K562 (cell line): ENCODE measurements around the gene REXO2. TPM values are rescaled to one million over a fixed set of nuclear protein-coding genes. Genes with fewer than 3 reads are reported as not detected.
A peak's percentile ranks its signal among the peaks of the same experiment; 100 is the strongest.

ENCODE experiments used
- ATF7 ChIP-seq: fragments of 450-650 bp; IDR thresholded peaks from 2 replicates; pipeline ENCODE4 v1.7.1; 2014; ENCODE audit warnings: mild to moderate bottlenecking, moderate library complexity
- BDP1 ChIP-seq: IDR thresholded peaks from 3 replicates; pipeline ENCODE4 v1.6.1; 2011; ENCODE audit not compliant: insufficient read length, insufficient read depth
- BHLHE40 ChIP-seq: IDR thresholded peaks from 2 replicates; pipeline ENCODE4 v1.6.1; 2011; ENCODE audit warnings: low read length, improper control_type of control experiment
- E2F4 ChIP-seq: sonication (generic); formaldehyde crosslinking; IDR thresholded peaks from 2 replicates; pipeline ENCODE4 v1.8.0; 2022; ENCODE audit warnings: mild to moderate bottlenecking, low read depth, missing genetic modification reagents
- EGR1 ChIP-seq: fragments of 450-650 bp; conservative IDR thresholded peaks from 2 replicates; pipeline ENCODE4 v1.6.1; 2017; ENCODE audit warnings: mild to moderate bottlenecking
- EWSR1 ChIP-seq: fragments of 450-650 bp; IDR thresholded peaks from 2 replicates; pipeline ENCODE4 v1.6.1; 2018; ENCODE audit warnings: borderline replicate concordance, mild to moderate bottlenecking, low read depth, moderate library complexity; ENCODE audit not compliant: partially characterized antibody
- HDAC1 ChIP-seq, 2 experiments: fragments of 450-650 bp; IDR thresholded peaks; 2 replicates each; pipeline ENCODE4 v1.6.1; 2016 to 2017; ENCODE audit warnings: inconsistent platforms in 1 of 2, mild to moderate bottlenecking in 1 of 2, moderate library complexity in 1 of 2
- HNRNPH1 ChIP-seq: fragments of 200-400 bp; formaldehyde crosslinking; optimal IDR thresholded peaks from 2 replicates; pipeline ENCODE3; 2017; ENCODE audit warnings: low read depth, mild to moderate bottlenecking, low read length, moderate library complexity
- KAT8 ChIP-seq: fragments of 450-650 bp; IDR thresholded peaks from 2 replicates; pipeline ENCODE4 v1.6.1; 2016; ENCODE audit warnings: low read depth, mild to moderate bottlenecking
- KLF13 ChIP-seq: fragments of 450-650 bp; IDR thresholded peaks from 2 replicates; pipeline ENCODE4 v1.6.1; 2016; ENCODE audit warnings: missing genetic modification characterization, low read depth, mild to moderate bottlenecking, missing compliant biosample characterization, moderate library complexity, borderline replicate concordance
- NR4A1 ChIP-seq, 2 experiments: fragments of 250-450 bp in 1 of 2; fragments of 450-650 bp in 1 of 2; sonication (Bioruptor Pico) in 1 of 2; IDR thresholded peaks; 2 replicates each; pipeline versions ENCODE4 v1.4.0 to v1.6.1; 2016 to 2020; ENCODE audit warnings: mild to moderate bottlenecking in 2 of 2, missing compliant biosample characterization in 1 of 2, missing genetic modification characterization in 1 of 2, moderate library complexity in 1 of 2
- POLR2G ChIP-seq: fragments of 200-400 bp; formaldehyde crosslinking; IDR thresholded peaks from 2 replicates; pipeline ENCODE4 v1.6.1; 2017; ENCODE audit warnings: low read depth, mild to moderate bottlenecking, antibody characterized with exemption, low read length, moderate library complexity
- PPARD ChIP-seq: fragments of 250-450 bp; sonication (Bioruptor Pico); IDR thresholded peaks from 2 replicates; pipeline ENCODE4 v1.8.0; 2022; ENCODE audit warnings: inconsistent platforms, mild to moderate bottlenecking, moderate library complexity
- SFPQ ChIP-seq: fragments of 200-400 bp; formaldehyde crosslinking; IDR thresholded peaks from 2 replicates; pipeline ENCODE4 v1.6.1; 2017; ENCODE audit warnings: mild to moderate bottlenecking, low read depth, low read length, moderate library complexity
- SMAD1 ChIP-seq: fragments of 150-350 bp; IDR thresholded peaks from 2 replicates; pipeline ENCODE4 v1.6.1; 2014; ENCODE audit warnings: low read length, low read depth; ENCODE audit not compliant: partially characterized antibody
- SRSF9 ChIP-seq: fragments of 200-400 bp; formaldehyde crosslinking; IDR thresholded peaks from 2 replicates; pipeline ENCODE4 v1.6.1; 2017; ENCODE audit warnings: low read depth, low read length, borderline replicate concordance
- TSC22D4 ChIP-seq: fragments of 450-650 bp; IDR thresholded peaks from 2 replicates; pipeline ENCODE4 v1.6.1; 2016; ENCODE audit warnings: missing genetic modification characterization, missing biosample characterization, control low read depth
- ZBTB33 ChIP-seq: sonication (generic); formaldehyde crosslinking; IDR thresholded peaks from 2 replicates; pipeline ENCODE4 v1.8.1; 2023; ENCODE audit warnings: mild to moderate bottlenecking, missing genetic modification reagents
- ZKSCAN3 ChIP-seq: fragments of 250-450 bp; sonication (Bioruptor Pico); IDR thresholded peaks from 2 replicates; pipeline ENCODE4 v1.4.0; 2020
- ZKSCAN8 ChIP-seq: fragments of 200-800 bp; sonication (Bioruptor generic); IDR thresholded peaks from 2 replicates; pipeline ENCODE4 v1.6.1; 2016; ENCODE audit warnings: missing genetic modification characterization, missing compliant biosample characterization
- ZNF165 ChIP-seq: fragments of 250-450 bp; sonication (Bioruptor Pico); IDR thresholded peaks from 2 replicates; pipeline ENCODE4 v1.4.0; 2020; ENCODE audit warnings: borderline replicate concordance
- ZNF3 ChIP-seq: fragments of 250-450 bp; sonication (Bioruptor Pico); IDR thresholded peaks from 2 replicates; pipeline ENCODE4 v1.5.0; 2021; ENCODE audit warnings: mild to moderate bottlenecking, moderate library complexity
- ZNF76 ChIP-seq: fragments of 250-450 bp; sonication (Bioruptor Pico); IDR thresholded peaks from 2 replicates; pipeline ENCODE4 v1.4.0; 2020; ENCODE audit warnings: mild to moderate bottlenecking, moderate library complexity, borderline replicate concordance
- polyA plus RNA-seq, 8 experiments: library from polyadenylated mRNA; depleted of rRNA in 4 of 8; stranded (reverse) in 5 of 8; unstranded in 3 of 8; fragments of >200 nt; fragmentation: Nextera tagmentation in 2 of 8; fragmentation: Illumina TruSeq in 1 of 8; extraction: Ambion mirVana in 2 of 8; extraction: Trizol in 1 of 8; gene quantifications; 2 replicates each; pipeline versions ENCODE4 v1.2.1 to v1.2.3, GENCODE V29; 2011 to 2014; ENCODE audit warnings: inconsistent platforms in 1 of 8, missing spikeins in 1 of 8
- total RNA-seq, 7 experiments: library from RNA; depleted of rRNA in 6 of 7; stranded (reverse); fragments of >200 nt in 6 of 7; fragmentation: Illumina TruSeq in 2 of 7; extraction: Trizol in 2 of 7; gene quantifications; 2 replicates each; pipeline versions ENCODE4 v1.2.1 to v1.2.3, GENCODE V29; 2011 to 2021; ENCODE audit warnings: low replicate concordance in 1 of 7

Gene REXO2
- total and polyA plus RNA-seq, 9 of the 15 experiments (the other 6 are each of a cell fraction or from before 2014, with no cell fraction given) = 143 to 370 (median 193) TPM

- TF ChIP-seq ZNF3 (CRISPR knock-in tag) (no peak), ATF7 (peak; percentile 44; the same call in 1 of the 2 replicates), TSC22D4 (tag) (no peak), NR4A1 (CRISPR knock-in tag; IDR thresholded peaks at IDR 0.05) (no peak), NR4A1 (tag; IDR thresholded peaks at IDR 0.05) (no peak), ZNF76 (CRISPR knock-in tag) (no peak), ZBTB33 (CRISPR knock-in tag) (peak; percentile 46; the same call in 1 of the 2 replicates), EWSR1 (no peak), KLF13 (tag) (peak; percentile 85; the same call in 1 of the 2 replicates), HNRNPH1 (no peak), BDP1 (no peak), SFPQ (no peak), SRSF9 (no peak), EGR1 (peak; percentile 44), PPARD (CRISPR knock-in tag) (no peak), ZNF165 (CRISPR knock-in tag) (no peak), HDAC1 (IDR thresholded peaks at IDR 0.05) (peak in 1 of 2 experiments; percentile 90; a peak in 2 of 4 replicates), E2F4 (CRISPR knock-in tag) (no peak; the same call in 1 of the 2 replicates), ZKSCAN3 (CRISPR knock-in tag) (no peak), ZKSCAN8 (CRISPR knock-in tag) (no peak), KAT8 (no peak), POLR2G (peak; percentile 93), SMAD1 (no peak), BHLHE40 (peak; percentile 83)
Measured at GRCh38 chr11:114439229-114440120, at the start of gene REXO2 (continued).
